Uterus (tissue), 2 donors: ENCODE data around the gene ADAMTS20.

Experiments used
- CTCF ChIP-seq, 4 experiments: fragments of 200-600 bp in 2 of 4; fragments of 450-650 bp in 2 of 4; sonication (generic) in 2 of 4; IDR thresholded peaks; one replicate each; pipeline ENCODE4 v1.5.1; 2016 to 2019; ENCODE audit warnings: antibody characterized with exemption in 4 of 4, mild to moderate bottlenecking in 2 of 4, moderate library complexity in 1 of 4
- POLR2A ChIP-seq, 2 donors: fragments of 450-650 bp; IDR thresholded peaks; one replicate each; pipeline ENCODE4 v1.6.1; 2016; ENCODE audit warnings: antibody characterized with exemption in 2 of 2, mild to moderate bottlenecking in 1 of 2, moderate library complexity in 1 of 2

GRCh38 chr12:43462741-43463140 lies 89.3 kb downstream of the ADAMTS20 start:
- TF ChIP-seq POLR2A (IDR thresholded peaks at IDR 0.05) (no peak), CTCF (IDR thresholded peaks at IDR 0.05) (no peak)
